AML-193 (cell line): ENCODE measurements around the gene ST6GALNAC3.

Experiments used
- DNase-seq, 2 experiments: peaks; one replicate each; lab custom pipeline; 2025; lab: John Stamatoyannopoulos, UW

The ST6GALNAC3 gene

GRCh38 chr1:76144247-76144646 lies 69.7 kb downstream of the ST6GALNAC3 start:
- DNase-seq = no peak

GRCh38 chr1:76145332-76145731 lies 70.8 kb downstream of the ST6GALNAC3 start:
- DNase-seq = no peak

- no peak for DNase-seq
Measured at GRCh38 chr1:76146184-76146583, 71.6 kb downstream of the ST6GALNAC3 start.

- no peak for DNase-seq
Measured at GRCh38 chr1:76147917-76148316, 73.4 kb downstream of the ST6GALNAC3 start.

- no peak for DNase-seq
Measured at GRCh38 chr1:76148460-76148859, 73.9 kb downstream of the ST6GALNAC3 start.

- DNase-seq = no peak
Measured at GRCh38 chr1:76153841-76154205, 79.3 kb downstream of the ST6GALNAC3 start.

- peak; percentile 73 to 86 for DNase-seq
Measured at GRCh38 chr1:76154206-76154956, 79.8 kb downstream of the ST6GALNAC3 start.

- DNase-seq = no peak
Measured at GRCh38 chr1:76156987-76157386, 82.4 kb downstream of the ST6GALNAC3 start.

GRCh38 chr1:76158126-76158525 lies 83.6 kb downstream of the ST6GALNAC3 start:
- DNase-seq = no peak

GRCh38 chr1:76160225-76160624 lies 85.7 kb downstream of the ST6GALNAC3 start:
- DNase-seq = no peak

GRCh38 chr1:76161451-76161850 lies 86.9 kb downstream of the ST6GALNAC3 start:
- DNase-seq = no peak

GRCh38 chr1:76162254-76162653 lies 87.7 kb downstream of the ST6GALNAC3 start:
- DNase-seq = no peak

- no peak for DNase-seq
Measured at GRCh38 chr1:76164165-76164564, 89.6 kb downstream of the ST6GALNAC3 start.

- no peak for DNase-seq
Measured at GRCh38 chr1:76170084-76170483, 95.5 kb downstream of the ST6GALNAC3 start.

- no peak for DNase-seq
Measured at GRCh38 chr1:76170513-76170912, 96.0 kb downstream of the ST6GALNAC3 start.

GRCh38 chr1:76176000-76176399 lies 101.5 kb downstream of the ST6GALNAC3 start:
- no peak for DNase-seq

- no peak for DNase-seq
Measured at GRCh38 chr1:76177615-76178014, 103.1 kb downstream of the ST6GALNAC3 start.

GRCh38 chr1:76179219-76179698 lies 104.7 kb downstream of the ST6GALNAC3 start:
- no peak for DNase-seq

- no peak for DNase-seq
Measured at GRCh38 chr1:76185207-76185606, 110.7 kb downstream of the ST6GALNAC3 start.

- no peak for DNase-seq
Measured at GRCh38 chr1:76186554-76187170, 112.1 kb downstream of the ST6GALNAC3 start.

- no peak for DNase-seq
Measured at GRCh38 chr1:76187436-76187835, 112.9 kb downstream of the ST6GALNAC3 start.

GRCh38 chr1:76189310-76189709 lies 114.8 kb downstream of the ST6GALNAC3 start:
- no peak for DNase-seq

- DNase-seq = no peak
Measured at GRCh38 chr1:76190749-76191424, 116.3 kb downstream of the ST6GALNAC3 start.
